ENCODE data around the gene FARSA. TPM values are rescaled to one million over a fixed set of nuclear protein-coding genes. Genes with fewer than 3 reads are reported as not detected.

FARSA gene
- total and polyA plus RNA-seq, 2 of the 13 experiments (the other 11 are each of a cell fraction or from before 2014, with no cell fraction given): 25.9 to 72.0 TPM

- TF ChIP-seq ZBTB10 (CRISPR knock-in tag; IDR thresholded peaks at IDR 0.05; ENCODE audit: borderline replicate concordance) (no peak; the same call in 1 of the 2 replicates), IKZF5 (CRISPR knock-in tag; IDR thresholded peaks at IDR 0.05) (no peak), KDM1A (CRISPR knock-in tag; IDR thresholded peaks at IDR 0.05) (no peak), SSRP1 (CRISPR knock-in tag; IDR thresholded peaks at IDR 0.05) (no peak), ZBED4 (CRISPR knock-in tag; IDR thresholded peaks at IDR 0.05; ENCODE audit: borderline replicate concordance) (peak; percentile 51), IKZF1 (IDR thresholded peaks at IDR 0.05) (no peak), SKIL (CRISPR knock-in tag; IDR thresholded peaks at IDR 0.05; ENCODE audit: borderline replicate concordance) (no peak), ZUFSP (CRISPR knock-in tag; IDR thresholded peaks at IDR 0.05; ENCODE audit: borderline replicate concordance) (no peak), REST (IDR thresholded peaks at IDR 0.05; ENCODE audit: borderline replicate concordance in 1 of 2, low read depth in 1 of 2, low read length in 2 of 2) (no peak), NKX3-1 (CRISPR knock-in tag; IDR thresholded peaks at IDR 0.05) (no peak), CAMTA2 (CRISPR knock-in tag; IDR thresholded peaks at IDR 0.05; ENCODE audit: borderline replicate concordance) (no peak)
These were observed 23.2 kb upstream of the FARSA start, which contains the start of gene GADD45GIP1 (continued) for GRCh38 chr19:12956446-12957388.

Data from HepG2 (cell line).